Hepatocyte (in vitro differentiated cells): ENCODE measurements around the gene PRX.

Experiments
- CTCF ChIP-seq: fragments of 200-600 bp; sonication (generic); IDR thresholded peaks from 2 replicates; pipeline ENCODE4 v1.5.1; 2016; ENCODE audit warnings: antibody characterized with exemption, mild to moderate bottlenecking; ENCODE audit not compliant: poor library complexity
- EZH2phosphoT487 ChIP-seq: fragments of 200-600 bp; sonication (generic); IDR thresholded peaks from one replicate; pipeline ENCODE4 v1.6.1; 2018; ENCODE audit warnings: antibody characterized with exemption, mild to moderate bottlenecking, low read depth, moderate library complexity; ENCODE audit not compliant: unreplicated experiment, severe bottlenecking

GRCh38 chr19:40450664-40451063, 37.5 kb upstream of the PRX start:
- TF ChIP-seq EZH2phosphoT487 (no peak), CTCF (no peak)
